Hypothalamus (tissue), 51 donors: Measurements from ENCODE around the gene PCDH8.

ENCODE experiments used
- DNase-seq, 51 donors: peaks; one replicate each; lab custom pipeline; 2025; lab: John Stamatoyannopoulos, UW

The PCDH8 gene

GRCh38 chr13:52850396-52851136, 2.1 kb upstream of the PCDH8 start:
- DNase-seq: peak in 49 of 51 donors; percentile 2 to 72 (median 43)

- no peak for DNase-seq
Observed at GRCh38 chr13:52850072-52850395, 1.6 kb upstream of the PCDH8 start.

- DNase-seq: peak in 1 of 51 donors; percentile 45
Observed at GRCh38 chr13:52849291-52850071, 1.0 kb upstream of the PCDH8 start.

- DNase-seq: peak in 2 of 51 donors; percentile 11 to 49
Observed at GRCh38 chr13:52847682-52848432, 583 bp downstream of the PCDH8 start.

GRCh38 chr13:52847322-52847681, 1.1 kb downstream of the PCDH8 start:
- no peak for DNase-seq

GRCh38 chr13:52846567-52847321, 1.7 kb downstream of the PCDH8 start:
- peak in 43 of 51 donors; percentile 4 to 83 (median 46) for DNase-seq

- peak in 16 of 51 donors; percentile 5 to 51 (median 15) for DNase-seq
Observed at GRCh38 chr13:52845766-52846566, 2.5 kb downstream of the PCDH8 start.

GRCh38 chr13:52845334-52845761, 3.1 kb downstream of the PCDH8 start:
- DNase-seq: no peak

GRCh38 chr13:52844836-52845235, 3.6 kb downstream of the PCDH8 start:
- no peak for DNase-seq

- DNase-seq: no peak
Observed at GRCh38 chr13:52842441-52842840, 6.0 kb downstream of the PCDH8 start.

GRCh38 chr13:52840066-52840465, 8.4 kb downstream of the PCDH8 start:
- DNase-seq: no peak

- no peak for DNase-seq
Observed at GRCh38 chr13:52838433-52839107, 9.9 kb downstream of the PCDH8 start.

- DNase-seq: no peak
Observed at GRCh38 chr13:52837850-52838249, 10.6 kb downstream of the PCDH8 start.

GRCh38 chr13:52835071-52835839, 13.2 kb downstream of the PCDH8 start:
- no peak for DNase-seq

- no peak for DNase-seq
Observed at GRCh38 chr13:52833296-52833875, 15.1 kb downstream of the PCDH8 start.

GRCh38 chr13:52832313-52832712, 16.1 kb downstream of the PCDH8 start:
- no peak for DNase-seq

GRCh38 chr13:52830946-52831345, 17.5 kb downstream of the PCDH8 start:
- DNase-seq: no peak

GRCh38 chr13:52827839-52828238, 20.6 kb downstream of the PCDH8 start:
- no peak for DNase-seq
